GM12875 (cell line): Measurements from ENCODE around the gene UBE2S.

Experiments
- H3K4me3 ChIP-seq: one replicate; pipeline ENCODE4 v1.5.1; 2011; ENCODE audit warnings: low read depth, low read length, control low read depth
- CTCF ChIP-seq: IDR thresholded peaks from 2 replicates; pipeline ENCODE4 v1.5.1; 2011; ENCODE audit warnings: low read depth, mild to moderate bottlenecking, control low read depth, inconsistent platforms, low read length, moderate library complexity, borderline replicate concordance; ENCODE audit not compliant: insufficient read depth

Gene UBE2S

GRCh38 chr19:55376241-55376933 lies 31.2 kb downstream of the UBE2S start, which contains the start of gene TMEM190:
Gene TMEM190, plus strand, starts transcription at chr19:55376826. Its CDS starts 28 bp downstream, at chr19:55376854.
- TF ChIP-seq CTCF = no peak
- no peak within 1 kb of the TSS for H3K4me3 ChIP-seq

- H3K4me3 ChIP-seq = no peak overlapping the region
- no peak for TF ChIP-seq CTCF
These were observed 33.4 kb downstream of the UBE2S start for GRCh38 chr19:55373993-55374757.

- no peak overlapping the region for H3K4me3 ChIP-seq
- no peak for TF ChIP-seq CTCF
These were observed 34.1 kb downstream of the UBE2S start for GRCh38 chr19:55373306-55373992.

- H3K4me3 ChIP-seq = no peak overlapping the region
- no peak for TF ChIP-seq CTCF
These were observed 35.1 kb downstream of the UBE2S start for GRCh38 chr19:55372316-55373081.

GRCh38 chr19:55370305-55370988 lies 37.1 kb downstream of the UBE2S start, which contains the start of gene IL11:
Gene IL11, minus strand, starts transcription at chr19:55370463. Its CDS starts 153 bp downstream, at chr19:55370310.
- no peak for TF ChIP-seq CTCF
- no peak within 1 kb of the TSS for H3K4me3 ChIP-seq

- H3K4me3 ChIP-seq = no peak overlapping the region
These were observed 37.8 kb downstream of the UBE2S start for GRCh38 chr19:55369653-55370304.

More at GRCh38 chr19:55369653-55370304, 37.8 kb downstream of the UBE2S start:
- TF ChIP-seq CTCF = no peak
